Erythroblast (primary cell): ENCODE measurements around the gene CTNNA3.

Experiments
- GATA1 ChIP-seq: IDR thresholded peaks from 2 replicates; pipeline ENCODE4 v1.6.1; 2011; ENCODE audit warnings: low read depth, mild to moderate bottlenecking, control low read depth, low read length, moderate library complexity
- POLR2A ChIP-seq: IDR thresholded peaks from 2 replicates; pipeline ENCODE4 v1.6.1; 2011; ENCODE audit warnings: mild to moderate bottlenecking, low read length

GRCh38 chr10:66752714-66753113, 943.3 kb downstream of the CTNNA3 start:
- TF ChIP-seq POLR2A, result no peak
- no peak for TF ChIP-seq GATA1
